Measurements from ENCODE around the gene NKX6-2.
"Not testable (repeated sequence)": the region's sequence is repeated elsewhere in the genome, so short reads cannot be mapped to it uniquely, and the experiment has no call there.

NKX6-2 gene

DNA sequence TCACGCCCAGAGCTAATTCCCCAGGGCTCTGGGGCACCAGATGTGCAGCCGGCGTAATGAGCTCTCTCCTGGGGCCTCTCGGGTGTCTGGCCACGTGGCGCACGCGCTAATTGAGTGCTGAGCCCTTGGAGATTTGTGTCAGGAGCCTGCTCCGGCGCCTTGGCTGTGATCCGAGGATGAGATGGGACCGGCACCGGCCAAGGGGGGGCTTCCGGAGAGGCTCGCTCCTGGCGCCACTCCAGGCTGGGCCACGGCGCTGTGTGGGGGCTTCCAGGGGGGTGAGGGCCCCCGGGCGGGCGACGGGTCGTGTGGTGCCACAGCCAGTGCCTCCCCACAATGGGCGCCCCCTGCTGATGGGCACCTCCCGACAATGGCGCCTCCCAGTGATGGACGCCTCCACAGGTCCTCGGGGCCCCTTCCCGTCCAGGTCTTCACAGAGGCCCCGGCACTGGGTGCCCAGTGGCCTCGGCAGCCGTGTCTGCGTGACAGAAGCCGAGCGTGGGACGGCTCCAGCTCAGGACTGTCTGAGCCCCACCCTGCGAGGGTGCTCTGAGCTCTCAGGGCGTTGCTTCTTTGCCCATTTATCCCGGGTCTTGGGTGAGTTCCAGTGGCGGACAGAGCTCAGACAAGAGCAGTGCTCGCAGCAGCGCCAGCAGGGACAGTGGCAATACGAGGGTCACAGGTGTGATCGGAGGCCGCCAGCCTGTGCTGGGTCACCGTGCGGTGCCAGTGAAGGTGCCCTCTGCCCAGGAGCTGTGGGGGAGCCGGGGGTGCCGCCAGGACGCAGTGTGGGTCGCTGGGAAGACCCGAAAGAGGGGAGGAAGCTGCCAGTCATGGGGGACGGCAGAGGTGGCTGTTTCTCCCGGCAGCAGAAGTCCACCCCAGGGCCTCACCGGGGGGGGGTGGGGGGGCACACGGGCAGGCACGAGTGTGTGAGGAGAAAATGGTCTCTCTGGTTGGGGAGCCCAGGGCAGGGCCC is 8.2 kb upstream of the NKX6-2 start:
- DNase-seq: no peak

DNA sequence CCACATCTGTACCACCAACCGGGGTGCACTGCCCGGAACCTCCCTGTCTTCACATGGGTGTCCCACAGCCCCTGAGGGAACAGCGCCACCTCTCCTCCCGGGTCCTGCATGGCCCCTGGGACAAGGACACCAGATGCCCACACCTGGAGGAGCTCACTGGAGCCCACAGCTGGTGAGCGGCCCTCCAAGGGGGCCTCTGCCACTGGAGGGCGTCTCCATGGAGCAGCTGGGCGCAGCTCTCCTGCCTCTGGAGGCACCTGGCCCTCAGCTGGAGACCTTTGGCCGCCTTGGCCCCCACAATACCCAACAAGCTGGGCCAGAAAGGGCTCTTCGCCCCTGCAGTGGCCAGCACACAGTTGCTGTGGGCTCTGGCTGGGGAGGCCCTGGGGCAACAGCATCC is 7.3 kb upstream of the NKX6-2 start:
- no peak for DNase-seq

GRCh38 chr10:132792796-132793195 is 6.8 kb upstream of the NKX6-2 start:
- no peak for DNase-seq

- not testable (repeated sequence) for DNase-seq
These were observed 6.2 kb upstream of the NKX6-2 start for GRCh38 chr10:132792099-132792498.

DNA sequence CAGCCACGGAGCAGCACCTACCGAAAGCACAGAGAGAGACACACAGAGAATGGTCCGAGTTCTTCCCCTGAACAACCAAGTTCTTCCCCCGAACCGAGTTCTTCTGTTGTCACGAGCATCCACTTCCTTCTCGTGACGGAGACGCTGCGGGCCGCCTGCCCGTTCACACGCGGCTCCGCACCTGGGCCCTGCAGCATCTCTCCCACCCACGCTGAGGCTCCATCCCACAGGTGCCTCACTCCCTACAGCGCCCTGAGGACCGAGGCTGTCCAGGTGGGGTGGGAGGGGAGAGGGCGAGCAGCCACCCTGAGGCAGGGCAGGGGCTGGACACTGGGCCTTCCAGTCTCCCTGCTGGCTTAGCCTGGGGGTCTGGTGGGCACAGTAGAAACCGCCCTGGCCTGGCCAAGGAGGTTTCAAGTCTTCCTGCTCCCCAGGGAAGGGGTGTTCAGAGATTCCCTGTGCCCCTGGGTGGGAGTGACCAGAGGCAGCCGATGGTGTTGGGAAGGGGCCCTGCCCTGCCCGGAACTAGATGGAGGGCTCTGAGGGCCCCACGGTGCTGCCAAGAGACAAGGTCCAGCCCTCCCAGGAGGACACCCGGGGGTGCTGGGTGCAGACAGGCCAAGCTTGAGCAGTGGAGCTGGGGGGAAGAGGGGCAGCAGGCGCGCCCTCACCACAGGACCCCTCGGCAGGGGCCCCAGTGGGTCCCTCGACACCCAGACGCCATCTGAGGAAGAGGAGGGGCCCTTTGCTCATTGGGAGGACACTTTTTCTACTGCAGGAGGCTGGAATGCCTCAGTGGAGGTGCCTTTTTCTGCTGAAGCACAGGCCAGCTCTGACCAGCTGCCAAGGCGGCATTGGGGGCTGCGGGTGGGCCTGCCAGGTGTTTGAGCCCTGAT is 5.2 kb upstream of the NKX6-2 start:
- no peak for DNase-seq

DNA sequence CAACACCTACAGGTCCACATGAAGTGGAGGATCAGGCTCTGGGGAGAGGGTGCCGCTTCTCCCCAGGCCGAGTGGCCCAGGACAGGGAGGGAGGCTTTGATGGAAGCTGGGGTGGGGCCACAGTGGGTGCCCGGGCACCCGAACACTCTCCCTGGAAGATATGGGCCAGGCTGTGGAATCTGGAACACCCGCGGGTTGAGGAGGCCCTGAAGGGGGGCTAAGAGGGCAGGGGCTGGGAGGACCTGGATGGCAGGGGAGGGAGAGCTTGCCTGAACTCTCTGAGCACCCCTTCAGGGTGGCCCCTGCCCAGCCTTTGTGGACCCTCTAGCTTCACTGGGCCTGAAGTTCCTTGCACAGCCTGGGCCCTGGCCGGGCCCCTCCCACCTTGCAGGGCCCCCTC is 4.5 kb upstream of the NKX6-2 start:
- no peak for DNase-seq

GRCh38 chr10:132789659-132790148 is 3.8 kb upstream of the NKX6-2 start:
- DNase-seq: no peak

DNA sequence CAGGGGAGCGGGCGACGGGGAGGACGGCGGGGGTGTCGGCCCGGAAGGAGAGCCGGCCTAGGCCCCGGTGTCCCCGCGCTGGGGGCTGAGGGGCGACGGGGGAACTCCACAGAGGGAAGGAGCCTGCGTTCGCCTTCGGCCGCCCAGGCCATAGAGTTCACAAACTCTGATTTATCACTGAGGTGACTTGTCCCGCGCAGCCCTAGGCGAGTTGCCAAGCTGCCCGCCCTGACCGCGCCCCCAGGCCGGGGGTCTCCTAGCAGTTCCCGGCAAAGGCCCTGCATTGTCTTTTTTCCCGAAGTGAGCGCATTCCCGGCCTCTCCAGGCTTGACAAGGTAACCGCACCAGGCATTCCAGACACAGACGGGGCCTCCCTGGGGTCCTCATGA is 2.9 kb upstream of the NKX6-2 start:
- DNase-seq: no peak

DNA sequence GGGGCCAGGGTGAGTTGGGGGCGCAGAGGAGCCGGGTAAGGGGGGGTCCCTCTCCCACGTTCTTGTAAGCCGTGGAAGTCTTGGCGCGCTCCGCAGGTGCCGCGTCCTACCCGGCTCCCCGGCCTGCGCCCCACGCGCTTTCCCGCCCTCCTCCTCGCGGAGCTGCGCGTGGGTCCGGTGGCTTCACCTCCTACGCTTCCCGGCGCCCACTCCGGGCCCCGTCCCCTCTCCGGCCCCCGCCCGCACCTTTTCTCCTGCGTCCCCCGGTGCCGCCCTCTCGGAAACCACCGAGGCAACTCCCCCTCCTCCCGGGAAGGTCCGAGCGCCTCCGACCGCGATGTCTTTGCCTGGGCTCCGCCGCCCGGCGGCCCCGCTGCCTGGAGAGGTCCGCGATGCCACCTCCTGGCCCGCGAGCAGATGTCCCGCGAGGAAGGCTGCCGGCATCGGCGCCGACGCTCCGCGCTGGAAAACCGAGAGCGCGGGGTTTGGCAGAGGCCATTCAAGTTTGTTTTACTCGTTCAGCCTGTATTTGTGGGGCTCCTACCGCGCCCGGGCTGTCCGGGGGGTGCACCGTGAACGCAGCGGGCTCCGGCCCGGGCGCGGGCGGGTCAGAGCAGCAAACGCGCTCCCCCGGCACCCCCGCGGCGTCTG is 2.4 kb upstream of the NKX6-2 start:
- no peak for DNase-seq

GRCh38 chr10:132787495-132788179 is 1.7 kb upstream of the NKX6-2 start:
- DNase-seq: peak; percentile 7

GRCh38 chr10:132786884-132787494 is 1.0 kb upstream of the NKX6-2 start:
- no peak for DNase-seq

DNA sequence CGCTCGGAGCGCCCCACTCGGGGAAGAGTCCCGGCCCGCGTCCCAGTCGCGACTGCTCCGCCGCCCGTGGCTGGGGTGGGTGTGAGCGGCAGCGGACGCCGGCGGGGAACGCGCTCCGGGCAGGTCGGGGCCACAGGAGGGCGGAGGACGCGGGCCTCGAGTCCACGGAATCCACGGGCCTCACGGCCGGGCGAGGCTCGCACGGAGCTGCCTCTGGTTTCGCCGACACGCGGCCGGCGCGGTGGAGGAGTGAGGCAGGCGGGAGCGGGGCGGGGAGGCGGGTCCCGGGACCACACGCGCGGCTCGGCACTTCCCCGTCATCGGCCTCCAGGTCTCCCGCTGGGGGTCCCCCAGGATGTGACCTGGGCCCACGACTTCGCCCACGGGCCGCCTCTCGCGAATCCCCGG is 533 bp upstream of the NKX6-2 start:
- no peak for DNase-seq

- no peak for DNase-seq
These were observed 853 bp downstream of the NKX6-2 start for GRCh38 chr10:132784866-132785722.

- DNase-seq: no peak
These were observed 1.7 kb downstream of the NKX6-2 start for GRCh38 chr10:132783940-132784865.

DNA sequence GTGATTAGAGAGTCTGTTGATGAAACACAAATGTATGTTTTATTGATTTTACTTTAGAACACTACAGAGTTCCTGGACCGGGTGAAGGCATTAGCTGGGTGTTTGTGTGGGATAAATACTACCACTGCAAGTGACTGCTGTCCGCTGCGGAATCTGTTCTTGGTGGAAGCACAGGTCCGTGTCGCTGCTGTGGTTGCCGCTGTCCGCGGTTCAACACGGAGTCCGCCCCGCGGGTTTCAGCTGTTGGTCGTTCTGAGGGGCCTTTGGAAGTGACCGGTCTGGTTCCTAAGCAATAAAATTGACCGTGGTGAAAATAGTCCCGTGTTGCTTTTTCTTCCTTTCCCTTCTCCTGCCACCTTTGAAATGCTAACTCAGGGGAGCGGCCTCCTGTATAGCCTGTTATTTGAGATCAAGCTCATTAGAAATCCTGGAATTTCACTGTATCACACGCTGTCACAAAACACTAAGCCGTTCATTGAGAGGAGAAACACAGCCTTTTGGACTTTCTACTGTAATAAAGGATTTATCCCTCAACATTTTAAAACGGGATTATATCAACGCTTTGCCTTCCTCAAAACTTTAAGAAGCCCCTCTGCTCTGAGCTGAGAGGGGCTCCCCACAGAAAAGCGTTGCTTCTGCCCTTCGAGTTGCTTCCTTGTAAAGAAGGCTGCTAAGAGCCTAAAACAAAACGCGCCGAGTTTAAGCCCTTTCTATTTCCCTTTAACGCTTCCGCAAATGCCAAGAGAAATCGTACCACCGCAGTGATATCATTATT is 2.6 kb downstream of the NKX6-2 start:
- no peak for DNase-seq

GRCh38 chr10:132781556-132781955 is 4.4 kb downstream of the NKX6-2 start:
- DNase-seq: no peak

GRCh38 chr10:132780356-132780755 is 5.6 kb downstream of the NKX6-2 start:
- DNase-seq: no peak

DNA sequence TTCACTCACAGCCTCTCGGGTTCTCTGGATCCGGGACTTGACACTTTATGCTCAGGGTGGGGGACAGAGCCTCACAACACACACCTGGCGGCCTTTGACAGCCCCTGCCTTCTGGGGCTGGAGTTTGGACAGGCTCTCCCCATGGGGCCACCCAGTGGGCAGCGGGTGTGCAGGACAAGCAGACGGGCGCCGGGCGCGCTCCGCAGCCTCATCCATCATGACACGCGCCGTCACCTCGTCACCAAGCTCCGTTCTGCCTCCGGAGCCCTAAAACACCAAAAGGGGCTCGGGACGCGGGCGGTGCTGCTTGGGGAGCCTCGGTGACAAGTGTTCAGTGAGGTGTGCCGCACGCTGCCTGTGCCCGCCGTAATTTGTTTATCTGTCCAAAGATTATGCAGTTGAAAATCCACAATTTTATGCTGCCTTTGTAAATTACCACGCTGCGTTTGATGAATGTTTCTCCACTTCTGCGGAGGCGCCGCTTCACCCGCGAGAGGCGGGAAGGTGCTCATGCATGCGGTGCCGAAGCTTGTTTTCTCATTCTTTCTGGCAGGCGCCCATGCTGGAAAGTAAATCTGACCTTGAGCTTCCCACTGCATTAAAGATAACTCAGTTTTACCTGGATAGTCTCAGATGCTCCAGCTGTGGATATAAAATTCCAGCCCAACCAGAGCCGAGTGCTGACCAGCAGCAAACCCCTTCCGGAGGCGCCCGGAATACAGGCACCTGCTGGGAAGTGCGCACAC is 6.2 kb downstream of the NKX6-2 start:
- DNase-seq: no peak

All from activated CD4-positive, alpha-beta T cell treated with anti-CD3 and anti-CD28 coated beads, Interleukin-2, Interleukin-6, amounts not matched to agents 100 ng/mL and 50 ng/mL, durations not matched to agents 16 hours and 8 hours (primary cell).